Measurements from ENCODE around the gene NAT8L. TPM values are rescaled to one million over a fixed set of nuclear protein-coding genes. Genes with fewer than 3 reads are reported as not detected.

NAT8L gene
- total RNA-seq, 2 donors from 2014 or later = 0.51 to 1.5 TPM

GRCh38 chr4:2104556-2105345 is 45.6 kb downstream of the NAT8L start:
- H3K27ac Mint-ChIP-seq = no peak overlapping the region
- ATAC-seq (replicated peaks in 1 of 2) (no peak), DNase-seq (no peak)
- H3K4me1 Mint-ChIP-seq (ENCODE audit: low read depth) = peaks cover 7% of the 10 kb centered on the region
- H3K9me3 Mint-ChIP-seq = peaks cover 8 to 10% of the 10 kb centered on the region in 2 donors
- peaks cover under 1% of the 10 kb centered on the region for H3K27me3 Mint-ChIP-seq (ENCODE audit: low read depth)
- peaks cover 6 to 16% of the 10 kb centered on the region in 2 donors for H3K36me3 Mint-ChIP-seq (ENCODE audit: insufficient read depth in 2 of 2)
- H3K4me3 Mint-ChIP-seq = no peak overlapping the region

- H3K27ac Mint-ChIP-seq = no peak overlapping the region
Observed at GRCh38 chr4:2105559-2105958, 46.4 kb downstream of the NAT8L start.

DNA sequence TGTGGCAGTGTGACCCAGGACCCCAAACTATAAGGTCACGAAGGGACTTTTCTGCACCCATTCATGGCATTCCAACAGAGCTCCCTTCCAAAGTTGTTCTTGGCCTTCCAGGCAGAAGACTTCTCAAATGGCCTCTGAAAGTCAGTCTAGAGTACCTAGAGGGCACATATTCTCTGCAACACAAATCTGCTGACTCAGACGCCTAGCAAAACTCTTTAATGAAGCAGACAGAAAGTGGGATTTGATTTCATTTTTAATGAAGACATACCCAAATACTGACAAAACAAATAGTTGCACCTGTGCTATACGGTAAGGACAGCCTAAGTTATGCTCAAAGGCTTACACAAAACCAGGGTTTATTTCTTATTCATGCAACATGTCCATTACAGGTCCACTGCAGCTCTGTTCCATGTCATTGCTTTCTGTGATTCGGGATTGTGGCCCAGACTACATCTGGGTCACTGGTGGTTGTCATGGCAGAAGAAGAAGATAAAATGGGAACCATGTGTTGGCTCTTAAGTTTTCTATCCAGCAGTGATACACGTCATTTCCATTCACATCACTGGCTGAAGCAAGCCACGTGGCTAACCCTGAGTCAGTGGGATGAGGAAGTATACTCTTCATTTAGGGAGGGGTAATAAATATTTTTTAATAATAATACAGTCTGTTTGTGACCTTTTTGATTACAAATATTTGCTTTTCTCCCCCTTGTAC is 57.7 kb downstream of the NAT8L start:
- Mint-ChIP-seq H3K4me1 (ENCODE audit: low read depth) (no peaks in the 10 kb centered on the region), H3K9me3 (no peaks in the 10 kb centered on the region)

More at GRCh38 chr4:2105559-2105958, 46.4 kb downstream of the NAT8L start:
- Mint-ChIP-seq H3K9me3 (peaks cover 8 to 10% of the 10 kb centered on the region in 2 donors), H3K4me1 (ENCODE audit: low read depth) (peaks cover 7% of the 10 kb centered on the region), H3K36me3 (ENCODE audit: insufficient read depth in 2 of 2) (peaks cover 6 to 16% of the 10 kb centered on the region in 2 donors), H3K27me3 (ENCODE audit: low read depth) (peaks cover 9% of the 10 kb centered on the region), H3K4me3 (no peak overlapping the region)
- no peak for ATAC-seq (replicated peaks in 1 of 2)
- no peak for DNase-seq

More for the DNA sequence above, 57.7 kb downstream of the NAT8L start:
- Mint-ChIP-seq H3K27ac (no peak overlapping the region), H3K4me3 (no peak overlapping the region), H3K36me3 (ENCODE audit: insufficient read depth in 2 of 2) (no peaks in the 10 kb centered on the region), H3K27me3 (ENCODE audit: low read depth) (peaks cover 6% of the 10 kb centered on the region)
- ATAC-seq (replicated peaks in 1 of 2) (no peak), DNase-seq (no peak)

Other genes starting within 250 kb of the NAT8L start
- gene LETM1, start 203.2 kb upstream of the NAT8L start, total RNA-seq = 10 to 100 TPM; 28.2 to 40.3 TPM
- gene NSD2, start 187.9 kb upstream of the NAT8L start, total RNA-seq = 100 to 1,000 TPM; 232 to 268 TPM
- 10 to 100 TPM; 40.8 to 57.4 TPM for gene NELFA, start 50.4 kb upstream of the NAT8L start, total RNA-seq
- gene HAUS3, start 182.8 kb downstream of the NAT8L start, total RNA-seq = 10 to 100 TPM; 21.0 to 21.7 TPM
- gene POLN, start 182.8 kb downstream of the NAT8L start, total RNA-seq = 1 to 10 TPM; 4.6 TPM
- 10 to 100 TPM; 10.1 to 11.3 TPM for gene MXD4, start 202.8 kb downstream of the NAT8L start, total RNA-seq

Data from activated T-cell treated with anti-CD3 and anti-CD28 coated beads, Interleukin-2, amount 50 U/mL, for 72 hours (primary cell).